Loucy (cell line): Measurements from ENCODE around the gene MAP7.

Experiments
- CTCF ChIP-seq: fragments of 200-600 bp; sonication (generic); conservative IDR thresholded peaks from 2 replicates; pipeline ENCODE4 v1.5.1; 2014; ENCODE audit warnings: mild to moderate bottlenecking, antibody characterized with exemption, low read length
- EZH2phosphoT487 ChIP-seq: fragments of 200-600 bp; IDR thresholded peaks from 2 replicates; pipeline ENCODE4 v1.6.1; 2018; ENCODE audit warnings: antibody characterized with exemption, mild to moderate bottlenecking, moderate library complexity, borderline replicate concordance

DNA sequence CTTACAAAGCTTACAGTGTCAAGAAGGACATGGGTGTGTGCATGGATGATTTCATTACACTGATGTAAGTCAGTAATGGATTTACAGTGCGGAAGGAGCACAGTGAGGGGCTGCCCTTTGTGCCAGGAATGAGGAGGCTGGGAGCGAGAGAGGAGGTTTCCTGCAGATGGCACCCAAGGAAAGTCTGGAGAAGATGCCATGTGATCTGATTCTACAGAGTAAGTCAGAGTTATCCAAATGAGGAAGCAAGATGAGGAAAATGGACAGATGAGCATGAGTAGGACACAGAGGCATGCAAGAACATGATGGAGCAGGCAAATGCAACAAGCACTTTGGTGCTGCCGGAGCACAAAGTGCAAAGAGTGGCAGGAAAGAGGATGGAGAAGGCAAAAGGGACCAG is 29.7 kb downstream of the MAP7 start:
- TF ChIP-seq CTCF (no peak), EZH2phosphoT487 (no peak)
